Natural killer cell (primary cell): ENCODE data around the gene RASGEF1C. TPM values are rescaled to one million over a fixed set of nuclear protein-coding genes. Genes with fewer than 3 reads are reported as not detected.

Experiments
- ATAC-seq, 3 donors: fragments of 150-1000 bp in 2 of 3; fragments of 200-7000 bp in 1 of 3; cut with Tn5 transposase; 1 replicate in 1 of 3; 2 replicates in 2 of 3; pipeline ENCODE4 v1.10.0; 2021; ENCODE audit warnings: mild to moderate bottlenecking in 2 of 3, moderate library complexity in 2 of 3
- DNase-seq, 2 donors: peaks; one replicate each; pipeline versions ENCODE4 v3.0.0 to v3.0.0-alpha.2; 2013 to 2021; ENCODE audit warnings: mixed read lengths in 1 of 2
- H3K27ac ChIP-seq: one replicate; pipeline ENCODE4 v1.5.1; 2013; ENCODE audit warnings: mild to moderate bottlenecking, low read length
- H3K27me3 ChIP-seq: one replicate; pipeline ENCODE4 v1.6.1; 2013; ENCODE audit warnings: low read length; ENCODE audit not compliant: control insufficient read depth, insufficient read depth
- H3K36me3 ChIP-seq: one replicate; pipeline ENCODE4 v1.6.1; 2013; ENCODE audit warnings: low read length; ENCODE audit not compliant: control insufficient read depth, insufficient read depth
- H3K4me1 ChIP-seq: one replicate; pipeline ENCODE4 v1.6.1; 2013; ENCODE audit warnings: low read length; ENCODE audit not compliant: control insufficient read depth, insufficient read depth
- H3K4me3 ChIP-seq: one replicate; pipeline ENCODE4 v1.5.1; 2013; ENCODE audit warnings: low read length
- H3K9me3 ChIP-seq: one replicate; pipeline ENCODE4 v1.6.1; 2013; ENCODE audit warnings: low read length; ENCODE audit not compliant: control insufficient read depth, insufficient read depth
- H3K27ac Mint-ChIP-seq, 2 donors: one replicate each; pipeline ENCODE4 v1.8.0; 2022; ENCODE audit warnings: mild to moderate bottlenecking in 2 of 2, mixed read lengths in 2 of 2, moderate library complexity in 1 of 2
- H3K27me3 Mint-ChIP-seq, 2 donors: one replicate each; pipeline ENCODE4 v1.8.0; 2022; ENCODE audit warnings: low read depth in 2 of 2, mixed read lengths in 2 of 2
- H3K36me3 Mint-ChIP-seq: one replicate; pipeline ENCODE4 v1.8.0; 2022; ENCODE audit warnings: mixed read lengths
- H3K4me1 Mint-ChIP-seq, 2 donors: one replicate each; pipeline ENCODE4 v1.8.0; 2022; ENCODE audit warnings: mixed read lengths in 2 of 2
- H3K4me3 Mint-ChIP-seq: one replicate; pipeline ENCODE4 v1.8.0; 2022; ENCODE audit warnings: mild to moderate bottlenecking, moderate library complexity, mixed read lengths
- H3K9me3 Mint-ChIP-seq, 2 donors: one replicate each; pipeline ENCODE4 v1.8.0; 2022; ENCODE audit warnings: mixed read lengths in 2 of 2
- CTCF ChIP-seq: fragments of 200-600 bp; IDR thresholded peaks from one replicate; pipeline ENCODE4 v1.8.0; 2022; ENCODE audit warnings: antibody characterized with exemption
- WGBS: methylation state at CpG from one replicate; pipeline ENCODE4 v1.1.7; 2013; ENCODE audit warnings: missing lambda C conversion rate; ENCODE audit not compliant: insufficient coverage; 5-methylcytosine and 5-hydroxymethylcytosine counted together
- intact Hi-C: fragments of 100-400 bp; cut with micrococcal nuclease; formaldehyde crosslinking; loops from one replicate; pipeline ENCODE4 v1.14.2; 2022
- total RNA-seq, 4 donors: library from RNA; stranded (reverse); fragments of 120-200 nt in 1 of 4; gene quantifications; one replicate each; pipeline versions ENCODE4 v1.2.3 to v1.2.4, GENCODE V29; 2013 to 2022

Gene RASGEF1C
- total RNA-seq, 3 donors from 2014 or later (not counting 1 experiment from before 2014, with no cell fraction given): not detected

GRCh38 chr5:180093651-180094382 lies 115.2 kb downstream of the RASGEF1C start:
- DNase-seq (no peak), ATAC-seq (no peak)
- Mint-ChIP-seq H3K4me3 (no peak overlapping the region), H3K36me3 (no peaks in the 10 kb centered on the region), H3K9me3 (no peaks in the 10 kb centered on the region), H3K27me3 (peaks cover 28 to 31% of the 10 kb centered on the region in 2 donors), H3K4me1 (peaks cover 4 to 5% of the 10 kb centered on the region in 2 donors), H3K27ac (no peak overlapping the region)
- no peaks in the 10 kb centered on the region for H3K36me3 ChIP-seq
- 45% methylated on average over 9 of the region's 9 CpGs for WGBS
- intact Hi-C loops: no loop called here
- H3K4me3 ChIP-seq: no peak overlapping the region
- H3K9me3 ChIP-seq: no peaks in the 10 kb centered on the region
- H3K27ac ChIP-seq: no peak overlapping the region
- H3K27me3 ChIP-seq: peaks cover 2% of the 10 kb centered on the region
- no peak for TF ChIP-seq CTCF
- peaks cover 15% of the 10 kb centered on the region for H3K4me1 ChIP-seq

DNA sequence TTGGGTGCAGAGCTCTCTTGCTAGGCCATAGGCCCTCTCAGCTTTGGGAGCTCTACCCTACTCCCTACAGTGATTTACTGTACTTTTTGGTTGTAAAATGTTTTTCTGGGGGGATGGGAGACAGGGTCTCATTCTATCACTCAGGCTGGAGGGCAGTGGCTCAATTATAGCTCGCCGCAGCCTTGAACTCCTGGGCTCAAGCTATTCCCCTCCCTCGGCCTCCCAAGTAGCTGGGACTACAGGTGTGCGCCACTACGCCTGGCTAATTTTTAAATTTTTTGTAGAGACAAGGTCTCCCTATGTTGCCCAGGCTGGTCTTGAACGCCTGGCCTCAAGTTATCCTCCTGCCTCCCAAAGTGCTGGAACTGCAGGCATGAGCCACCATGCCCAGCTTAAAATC lies 115.8 kb downstream of the RASGEF1C start:
- peaks cover 2% of the 10 kb centered on the region for H3K27me3 ChIP-seq
- Mint-ChIP-seq H3K36me3 (no peaks in the 10 kb centered on the region), H3K4me3 (no peak overlapping the region), H3K9me3 (no peaks in the 10 kb centered on the region), H3K27ac (no peak overlapping the region), H3K27me3 (peaks cover 28 to 31% of the 10 kb centered on the region in 2 donors), H3K4me1 (peaks cover 5 to 10% of the 10 kb centered on the region in 2 donors)
- no peaks in the 10 kb centered on the region for H3K9me3 ChIP-seq
- H3K27ac ChIP-seq: no peak overlapping the region
- DNase-seq: no peak
- H3K36me3 ChIP-seq: no peaks in the 10 kb centered on the region
- intact Hi-C loops: no loop called here
- H3K4me1 ChIP-seq: peaks cover 15% of the 10 kb centered on the region
- ATAC-seq: no peak
- no peak overlapping the region for H3K4me3 ChIP-seq
- WGBS: 84% methylated on average over 6 of the region's 6 CpGs
- TF ChIP-seq CTCF: no peak

- no peaks in the 10 kb centered on the region for H3K36me3 ChIP-seq
- intact Hi-C loops: loop anchor here (2.0 kb wide), 1 partner anchor 288 kb away; no protein-coding TSS in a partner anchor
- Mint-ChIP-seq H3K27me3 (peaks cover 25 to 26% of the 10 kb centered on the region in 2 donors), H3K9me3 (no peaks in the 10 kb centered on the region), H3K4me1 (peaks cover 23 to 29% of the 10 kb centered on the region in 2 donors), H3K27ac (no peak overlapping the region), H3K36me3 (no peaks in the 10 kb centered on the region), H3K4me3 (peak overlapping the region; percentile 37)
- peaks cover 31% of the 10 kb centered on the region for H3K4me1 ChIP-seq
- H3K9me3 ChIP-seq: no peaks in the 10 kb centered on the region
- H3K27ac ChIP-seq: no peak overlapping the region
- H3K4me3 ChIP-seq: no peak overlapping the region
- peak in 1 of 2 donors; percentile 34 for DNase-seq
- ATAC-seq: no peak
- WGBS: 63% methylated on average over 11 of the region's 17 CpGs
- peak; percentile 45 for TF ChIP-seq CTCF
- H3K27me3 ChIP-seq: peaks cover 2% of the 10 kb centered on the region
Measured at GRCh38 chr5:180090769-180091546, 118.1 kb downstream of the RASGEF1C start.
